Measurements from ENCODE around the gene RNFT2. TPM values are rescaled to one million over a fixed set of nuclear protein-coding genes. Genes with fewer than 3 reads are reported as not detected.

RNFT2 gene
- total RNA-seq, 1 experiment from 2014 or later: 29.5 TPM

GRCh38 chr12:116707751-116708150 lies 30.4 kb upstream of the RNFT2 start:
- H3K4me2 ChIP-seq (ENCODE audit: insufficient read depth, insufficient read length, low read length): no peak overlapping the region
- H3K79me1 ChIP-seq (ENCODE audit: insufficient read depth, low read depth, low read length, poor library complexity, severe bottlenecking): no peaks in the 10 kb centered on the region
- no peak overlapping the region for H3K27ac ChIP-seq (ENCODE audit: insufficient read length, low read depth, low read length)
- H2BK20ac ChIP-seq (ENCODE audit: low read depth, low read length, poor library complexity, severe bottlenecking): no peak overlapping the region
- no peak overlapping the region for H4K91ac ChIP-seq (ENCODE audit: insufficient read length, low read depth, low read length)
- Mint-ChIP-seq H3K4me3 (no peak overlapping the region), H3K9me3 (no peaks in the 10 kb centered on the region), H3K27me3 (ENCODE audit: low read depth) (peaks cover 16% of the 10 kb centered on the region), H3K27ac (no peak overlapping the region), H3K36me3 (ENCODE audit: insufficient read depth in 1 of 3, low read depth in 3 of 3) (peaks cover 0 to 5% (median 3%) of the 10 kb centered on the region in 3 experiments; a peak in 3 of 7 replicates), H3K4me1 (peaks cover 4 to 18% of the 10 kb centered on the region in 2 experiments)
- no peak overlapping the region for H3K18ac ChIP-seq (ENCODE audit: insufficient read length, low read depth, low read length)
- no peaks in the 10 kb centered on the region for H3K23me2 ChIP-seq (ENCODE audit: insufficient read length, low read depth, low read length, poor library complexity, severe bottlenecking)
- no peak overlapping the region for H2BK15ac ChIP-seq (ENCODE audit: low read depth, low read length)
- H2BK5ac ChIP-seq (ENCODE audit: insufficient read length, low read length): no peak overlapping the region
- no peak overlapping the region for H3T11ph ChIP-seq (ENCODE audit: low read length)
- no peak overlapping the region for H3K23ac ChIP-seq (ENCODE audit: insufficient read length, low read depth, low read length)
- H3K9me3 ChIP-seq (ENCODE audit: control insufficient read depth, low read depth, low read length): no peaks in the 10 kb centered on the region
- no peak overlapping the region for H2AFZ ChIP-seq (ENCODE audit: low read length)
- no peak overlapping the region for H3K56ac ChIP-seq (ENCODE audit: insufficient read length, low read depth, low read length)
- H3K4ac ChIP-seq (ENCODE audit: low read depth, low read length): no peak overlapping the region
- H4K5ac ChIP-seq (ENCODE audit: insufficient read length, low read depth, low read length): no peak overlapping the region
- no peak overlapping the region for H2AK5ac ChIP-seq (ENCODE audit: insufficient read length, low read length)
- H3K14ac ChIP-seq (ENCODE audit: insufficient read depth, low read length): no peak overlapping the region
- WGBS (ENCODE audit: extremely low coverage, insufficient read length, low lambda C conversion rate): no CpG with 5 or more reads among the region's 9 CpGs
- H4K8ac ChIP-seq (replicated peaks; ENCODE audit: insufficient read length, low read depth, low read length): no peak overlapping the region
- H2BK12ac ChIP-seq (ENCODE audit: insufficient read length, low read depth, low read length): no peak overlapping the region
- DNase-seq: no peak
- no peak for TF ChIP-seq CTCF (conservative IDR thresholded peaks at IDR 0.05)
- no peaks in the 10 kb centered on the region for H3K27me3 ChIP-seq (ENCODE audit: insufficient read depth, low read length)
- H3K9ac ChIP-seq (ENCODE audit: extremely low read depth, insufficient read length, low read length): no peak overlapping the region
- H2BK120ac ChIP-seq (ENCODE audit: low read depth, low read length, poor library complexity, severe bottlenecking): no peak overlapping the region
- no peaks in the 10 kb centered on the region for H3K79me2 ChIP-seq (ENCODE audit: insufficient read depth, low read length)
- H4K20me1 ChIP-seq (ENCODE audit: control insufficient read depth, insufficient read depth, insufficient read length): no peaks in the 10 kb centered on the region
- H3K4me1 ChIP-seq (ENCODE audit: insufficient read depth, low read length): no peaks in the 10 kb centered on the region; the same call in 1 of the 2 replicates

All from H9 (cell line).